DOHH2 (cell line): ENCODE data around the gene GMDS.

Source experiments
- H3F3A ChIP-seq: fragments of 200-600 bp; sonication (generic), shearing (Covaris generic); 2 replicates; pipeline ENCODE4 v1.6.0; 2016; ENCODE audit warnings: antibody characterized with exemption, mild to moderate bottlenecking; ENCODE audit not compliant: control insufficient read depth, insufficient read depth
- H3K27ac ChIP-seq: fragments of 200-600 bp; sonication (generic); 2 replicates; pipeline ENCODE4 v1.5.1; 2014; ENCODE audit warnings: low read depth, mild to moderate bottlenecking, low read length, moderate library complexity
- H3K27me3 ChIP-seq: fragments of 200-600 bp; sonication (generic); 2 replicates; pipeline ENCODE4 v1.6.1; 2014; ENCODE audit warnings: mild to moderate bottlenecking, low read length, mixed read lengths; ENCODE audit not compliant: control insufficient read depth
- H3K36me3 ChIP-seq: fragments of 200-600 bp; sonication (generic); 2 replicates; pipeline ENCODE4 v1.6.1; 2014; ENCODE audit warnings: mild to moderate bottlenecking, low read length, moderate library complexity, mixed read lengths; ENCODE audit not compliant: control insufficient read depth
- H3K4me1 ChIP-seq: fragments of 200-600 bp; sonication (generic); 2 replicates; pipeline ENCODE4 v1.6.1; 2014; ENCODE audit warnings: mild to moderate bottlenecking, low read length, mixed read lengths; ENCODE audit not compliant: control insufficient read depth
- H3K4me2 ChIP-seq: fragments of 200-600 bp; sonication (generic); 2 replicates; pipeline ENCODE4 v1.6.0; 2014; ENCODE audit warnings: mild to moderate bottlenecking, low read length, moderate library complexity
- H3K4me3 ChIP-seq: fragments of 200-600 bp; sonication (generic); 2 replicates; pipeline ENCODE4 v1.5.1; 2014; ENCODE audit warnings: mild to moderate bottlenecking, low read length, mixed read lengths
- H3K79me2 ChIP-seq: fragments of 200-600 bp; sonication (generic); 2 replicates; pipeline ENCODE4 v1.6.1; 2014; ENCODE audit warnings: mild to moderate bottlenecking, low read length, mixed read lengths; ENCODE audit not compliant: control insufficient read depth
- H3K9me2 ChIP-seq: fragments of 200-600 bp; sonication (generic); replicated peaks from 2 replicates; pipeline ENCODE4 v1.6.1; 2014; ENCODE audit warnings: mild to moderate bottlenecking, low read length, mixed read lengths; ENCODE audit not compliant: control insufficient read depth
- H3K9me3 ChIP-seq: fragments of 200-600 bp; sonication (generic); 2 replicates; pipeline ENCODE4 v1.6.1; 2014; ENCODE audit warnings: antibody characterized with exemption, low read length, mixed read lengths; ENCODE audit not compliant: control insufficient read depth, insufficient read depth
- H4K20me1 ChIP-seq: fragments of 200-600 bp; sonication (generic); 2 replicates; pipeline ENCODE4 v1.6.0; 2014; ENCODE audit warnings: low read depth, mild to moderate bottlenecking, antibody characterized with exemption, low read length, moderate library complexity; ENCODE audit not compliant: control insufficient read depth, insufficient read depth
- EZH2phosphoT487 ChIP-seq: fragments of 200-600 bp; sonication (generic); IDR thresholded peaks from 2 replicates; pipeline ENCODE4 v1.6.1; 2017; ENCODE audit warnings: borderline replicate concordance, mild to moderate bottlenecking, antibody characterized with exemption, low read length, moderate library complexity, mixed read lengths
- TF ChIP-seq, protein P1 (sequence below): fragments of 200-600 bp; sonication (generic); IDR thresholded peaks from one replicate; pipeline ENCODE4 v1.5.1; 2014; ENCODE audit warnings: antibody characterized with exemption, mild to moderate bottlenecking, low read depth, low read length; ENCODE audit not compliant: poor library complexity, severe bottlenecking

The GMDS gene

DNA sequence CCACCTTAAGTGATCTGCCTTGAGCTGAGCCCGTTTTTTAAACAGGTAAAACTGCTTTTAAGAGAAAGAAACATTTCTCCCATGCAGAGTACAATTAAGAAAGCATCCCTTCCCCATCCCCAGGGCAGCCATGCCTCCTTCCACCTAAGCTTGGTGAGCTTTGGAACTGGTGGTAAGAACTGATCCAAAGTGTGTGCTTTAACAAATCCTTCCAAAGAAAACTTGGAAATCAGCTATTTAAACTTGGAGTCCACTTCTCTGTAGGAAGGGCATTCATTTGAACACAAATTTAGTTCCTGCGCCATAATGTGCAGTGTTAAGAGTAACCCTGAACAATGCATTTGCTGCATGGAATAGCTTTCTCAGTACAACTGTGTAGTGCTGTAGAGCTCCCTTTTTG is 17.0 kb downstream of the GMDS start:
- Histone ChIP-seq H3K36me3 (no peaks in the 10 kb centered on the region), H3K27me3 (no peaks in the 10 kb centered on the region), H3K27ac (no peak overlapping the region), H3F3A (no peaks in the 10 kb centered on the region), H3K9me2 (no peaks in the 10 kb centered on the region), H3K9me3 (no peaks in the 10 kb centered on the region), H3K4me3 (no peak overlapping the region), H3K79me2 (peaks cover 43% of the 10 kb centered on the region), H4K20me1 (peaks cover 3% of the 10 kb centered on the region; the same call in 1 of the 2 replicates), H3K4me1 (peaks cover 11% of the 10 kb centered on the region; the same call in 1 of the 2 replicates), H3K4me2 (no peak overlapping the region)
- TF ChIP-seq, protein P1, sequence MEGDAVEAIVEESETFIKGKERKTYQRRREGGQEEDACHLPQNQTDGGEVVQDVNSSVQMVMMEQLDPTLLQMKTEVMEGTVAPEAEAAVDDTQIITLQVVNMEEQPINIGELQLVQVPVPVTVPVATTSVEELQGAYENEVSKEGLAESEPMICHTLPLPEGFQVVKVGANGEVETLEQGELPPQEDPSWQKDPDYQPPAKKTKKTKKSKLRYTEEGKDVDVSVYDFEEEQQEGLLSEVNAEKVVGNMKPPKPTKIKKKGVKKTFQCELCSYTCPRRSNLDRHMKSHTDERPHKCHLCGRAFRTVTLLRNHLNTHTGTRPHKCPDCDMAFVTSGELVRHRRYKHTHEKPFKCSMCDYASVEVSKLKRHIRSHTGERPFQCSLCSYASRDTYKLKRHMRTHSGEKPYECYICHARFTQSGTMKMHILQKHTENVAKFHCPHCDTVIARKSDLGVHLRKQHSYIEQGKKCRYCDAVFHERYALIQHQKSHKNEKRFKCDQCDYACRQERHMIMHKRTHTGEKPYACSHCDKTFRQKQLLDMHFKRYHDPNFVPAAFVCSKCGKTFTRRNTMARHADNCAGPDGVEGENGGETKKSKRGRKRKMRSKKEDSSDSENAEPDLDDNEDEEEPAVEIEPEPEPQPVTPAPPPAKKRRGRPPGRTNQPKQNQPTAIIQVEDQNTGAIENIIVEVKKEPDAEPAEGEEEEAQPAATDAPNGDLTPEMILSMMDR = no peak
- TF ChIP-seq EZH2phosphoT487 = no peak

DNA sequence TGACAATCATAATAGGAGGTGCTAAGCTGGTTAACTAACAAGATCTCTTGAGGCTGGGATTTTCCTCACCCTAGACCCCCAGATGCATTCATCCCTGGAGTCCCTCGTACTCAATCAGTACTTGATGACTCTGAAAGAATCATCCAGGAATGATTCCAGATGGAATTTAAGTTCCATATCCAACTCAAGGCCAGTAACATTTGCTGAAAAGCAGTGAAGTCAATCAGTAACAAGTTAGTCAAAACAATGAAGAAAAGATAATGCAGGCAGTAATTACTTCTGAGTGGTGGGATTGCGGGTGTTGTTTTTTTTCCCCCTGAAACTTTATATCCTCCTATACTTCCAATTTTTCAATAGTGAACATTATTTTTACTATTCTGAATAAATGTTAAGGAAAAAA is 18.6 kb downstream of the GMDS start:
- peaks cover 39% of the 10 kb centered on the region for H3K79me2 ChIP-seq
- no peak overlapping the region for H3K4me2 ChIP-seq
- no peaks in the 10 kb centered on the region for H3K9me2 ChIP-seq
- no peaks in the 10 kb centered on the region for H4K20me1 ChIP-seq
- H3K27me3 ChIP-seq = no peaks in the 10 kb centered on the region
- H3K27ac ChIP-seq = no peak overlapping the region
- no peaks in the 10 kb centered on the region for H3F3A ChIP-seq
- no peak overlapping the region for H3K4me3 ChIP-seq
- H3K9me3 ChIP-seq = no peaks in the 10 kb centered on the region
- H3K4me1 ChIP-seq = peaks cover 12% of the 10 kb centered on the region
- H3K36me3 ChIP-seq = no peaks in the 10 kb centered on the region
- TF ChIP-seq EZH2phosphoT487 = no peak
- TF ChIP-seq, protein P1 = no peak

DNA sequence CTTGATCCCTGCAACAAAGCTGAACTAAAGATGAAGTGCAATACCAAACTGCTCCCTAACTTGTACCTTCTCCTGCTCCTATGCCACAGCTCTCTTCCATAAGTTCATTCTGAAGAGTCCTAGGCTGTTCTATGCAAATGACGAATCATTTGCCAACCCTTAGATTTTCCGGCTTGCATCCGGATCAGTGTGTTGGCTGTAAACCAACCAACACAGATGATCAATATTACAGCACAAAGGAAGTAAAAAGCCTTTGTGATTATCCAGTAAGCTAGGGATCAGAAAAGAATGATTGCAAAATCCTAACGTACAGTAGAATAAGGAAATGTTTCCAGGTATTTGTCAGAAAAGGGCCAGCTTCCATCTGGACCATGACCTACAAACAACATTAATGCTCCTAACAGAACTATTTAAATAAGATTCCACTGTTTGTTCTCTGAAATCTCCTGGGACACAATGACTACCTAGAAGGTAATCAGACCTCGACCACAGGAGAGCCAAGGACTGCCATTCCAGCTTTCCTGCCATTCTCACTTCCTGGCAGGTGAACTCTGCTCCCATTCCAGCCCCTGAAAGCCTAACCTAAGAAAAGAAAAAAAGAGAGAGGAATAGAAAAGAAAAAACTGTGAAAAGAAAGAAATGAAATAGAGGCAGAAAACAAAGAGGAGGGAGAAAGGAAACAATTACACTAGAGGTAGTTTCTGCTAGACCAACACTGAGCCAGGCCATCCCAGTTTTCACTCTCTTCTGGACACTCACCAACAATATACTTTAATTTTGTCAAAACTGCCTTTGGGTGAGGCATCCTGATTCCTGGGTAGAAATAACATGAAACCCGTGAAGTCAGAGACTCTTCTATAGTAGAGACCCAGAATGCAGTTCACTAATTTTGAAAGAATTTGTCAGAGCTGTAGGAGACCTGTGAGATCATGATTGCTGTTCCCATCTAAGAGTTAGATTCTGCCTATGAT is 19.7 kb downstream of the GMDS start:
- Histone ChIP-seq H3K9me2 (no peaks in the 10 kb centered on the region), H3K4me3 (no peak overlapping the region), H3K4me1 (peaks cover 8% of the 10 kb centered on the region), H4K20me1 (no peaks in the 10 kb centered on the region), H3K4me2 (no peak overlapping the region), H3K9me3 (no peaks in the 10 kb centered on the region), H3K79me2 (peaks cover 40% of the 10 kb centered on the region), H3K27ac (no peak overlapping the region), H3K27me3 (no peaks in the 10 kb centered on the region), H3F3A (no peaks in the 10 kb centered on the region), H3K36me3 (no peaks in the 10 kb centered on the region)
- TF ChIP-seq, protein P1 = no peak
- no peak for TF ChIP-seq EZH2phosphoT487
